HL-60 (cell line): ENCODE measurements around the gene TUT7.

Source experiments
- GABPA ChIP-seq: IDR thresholded peaks from 2 replicates; pipeline ENCODE4 v1.6.1; 2012; ENCODE audit warnings: low read depth
- POLR2AphosphoS5 ChIP-seq: IDR thresholded peaks from 2 replicates; pipeline ENCODE4 v1.6.1; 2012; ENCODE audit warnings: low read depth
- TF ChIP-seq, protein P1 (sequence below): IDR thresholded peaks from one replicate; pipeline ENCODE4 v1.5.1; 2011; ENCODE audit warnings: low read length, control low read depth, inconsistent platforms; ENCODE audit not compliant: insufficient read depth

DNA sequence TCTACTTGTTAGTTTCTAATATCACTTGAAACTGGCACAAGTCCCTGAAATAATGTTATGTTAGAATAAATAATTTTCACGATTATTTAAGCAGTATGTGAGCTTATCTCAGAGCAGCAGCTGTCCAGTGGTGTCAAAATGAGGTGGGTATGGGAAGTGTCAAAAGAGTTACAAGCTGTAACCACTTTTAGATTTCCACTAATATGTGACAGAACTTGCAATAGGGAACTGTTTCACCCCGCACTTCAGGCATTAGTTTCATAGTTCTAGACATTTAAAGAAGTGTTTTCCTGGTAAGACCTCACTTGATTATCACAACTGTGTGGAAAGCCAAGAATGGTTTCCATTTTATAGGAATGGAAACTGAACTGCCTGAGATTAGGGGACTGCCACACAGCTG, 68.9 kb downstream of the TUT7 start:
- TF ChIP-seq, protein P1, sequence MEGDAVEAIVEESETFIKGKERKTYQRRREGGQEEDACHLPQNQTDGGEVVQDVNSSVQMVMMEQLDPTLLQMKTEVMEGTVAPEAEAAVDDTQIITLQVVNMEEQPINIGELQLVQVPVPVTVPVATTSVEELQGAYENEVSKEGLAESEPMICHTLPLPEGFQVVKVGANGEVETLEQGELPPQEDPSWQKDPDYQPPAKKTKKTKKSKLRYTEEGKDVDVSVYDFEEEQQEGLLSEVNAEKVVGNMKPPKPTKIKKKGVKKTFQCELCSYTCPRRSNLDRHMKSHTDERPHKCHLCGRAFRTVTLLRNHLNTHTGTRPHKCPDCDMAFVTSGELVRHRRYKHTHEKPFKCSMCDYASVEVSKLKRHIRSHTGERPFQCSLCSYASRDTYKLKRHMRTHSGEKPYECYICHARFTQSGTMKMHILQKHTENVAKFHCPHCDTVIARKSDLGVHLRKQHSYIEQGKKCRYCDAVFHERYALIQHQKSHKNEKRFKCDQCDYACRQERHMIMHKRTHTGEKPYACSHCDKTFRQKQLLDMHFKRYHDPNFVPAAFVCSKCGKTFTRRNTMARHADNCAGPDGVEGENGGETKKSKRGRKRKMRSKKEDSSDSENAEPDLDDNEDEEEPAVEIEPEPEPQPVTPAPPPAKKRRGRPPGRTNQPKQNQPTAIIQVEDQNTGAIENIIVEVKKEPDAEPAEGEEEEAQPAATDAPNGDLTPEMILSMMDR, result no peak
- TF ChIP-seq GABPA (no peak), POLR2AphosphoS5 (no peak)
